HepG2 (cell line): ENCODE measurements around the gene BPIFB6. TPM values are rescaled to one million over a fixed set of nuclear protein-coding genes. Genes with fewer than 3 reads are reported as not detected.

ENCODE experiments used
- ATM ChIP-seq: fragments of 450-650 bp; IDR thresholded peaks from 2 replicates; pipeline ENCODE4 v1.7.1; 2017; ENCODE audit warnings: mild to moderate bottlenecking, borderline replicate concordance
- BRD4 ChIP-seq: sonication (generic); formaldehyde crosslinking; IDR thresholded peaks from 2 replicates; pipeline ENCODE4 v1.4.0; 2020; ENCODE audit warnings: missing genetic modification reagents
- ETV5 ChIP-seq: IDR thresholded peaks from 2 replicates; pipeline ENCODE4 v1.6.1; 2018; ENCODE audit warnings: missing biosample characterization, missing genetic modification reagents, inconsistent platforms, borderline replicate concordance
- HMGXB4 ChIP-seq, 2 experiments: sonication (generic) in 1 of 2; formaldehyde crosslinking in 1 of 2; IDR thresholded peaks; 2 replicates each; pipeline versions ENCODE4 v1.4.0 to v1.6.1; 2018 to 2020; ENCODE audit warnings: missing genetic modification reagents in 2 of 2, borderline replicate concordance in 1 of 2, low read depth in 1 of 2, mild to moderate bottlenecking in 1 of 2, missing biosample characterization in 1 of 2
- HOXA7 ChIP-seq: sonication (generic); formaldehyde crosslinking; IDR thresholded peaks from 2 replicates; pipeline ENCODE4 v1.8.1; 2022; ENCODE audit warnings: mild to moderate bottlenecking, missing genetic modification reagents, moderate library complexity
- MEIS2 ChIP-seq: sonication (generic); formaldehyde crosslinking; IDR thresholded peaks from 2 replicates; pipeline ENCODE4 v1.9.0; 2021; ENCODE audit warnings: mild to moderate bottlenecking, missing genetic modification reagents
- NCOA1 ChIP-seq: sonication (generic); formaldehyde crosslinking; IDR thresholded peaks from 2 replicates; pipeline ENCODE4 v1.9.0; 2021; ENCODE audit warnings: missing genetic modification reagents
- NCOA2 ChIP-seq: sonication (generic); formaldehyde crosslinking; IDR thresholded peaks from 2 replicates; pipeline ENCODE4 v1.8.0; 2022; ENCODE audit warnings: inconsistent platforms
- PTBP1 ChIP-seq: fragments of 200-400 bp; formaldehyde crosslinking; IDR thresholded peaks from 2 replicates; pipeline ENCODE4 v1.6.1; 2018; ENCODE audit warnings: low read length, low read depth; ENCODE audit not compliant: poor library complexity, severe bottlenecking
- SSRP1 ChIP-seq: IDR thresholded peaks from 2 replicates; pipeline ENCODE4 v1.6.1; 2016; ENCODE audit warnings: control low read depth
- STAT5B ChIP-seq: sonication (generic); formaldehyde crosslinking; IDR thresholded peaks from 2 replicates; pipeline ENCODE4 v1.4.0; 2020; ENCODE audit warnings: missing genetic modification reagents
- ZGPAT ChIP-seq: IDR thresholded peaks from 2 replicates; pipeline ENCODE4 v1.6.1; 2016; ENCODE audit warnings: mild to moderate bottlenecking
- ZMAT3 ChIP-seq: sonication (generic); formaldehyde crosslinking; conservative IDR thresholded peaks from 2 replicates; pipeline ENCODE4 v1.7.0; 2021; ENCODE audit warnings: missing genetic modification reagents
- ZNF18 ChIP-seq: sonication (generic); formaldehyde crosslinking; IDR thresholded peaks from 2 replicates; pipeline ENCODE4 v1.8.0; 2022; ENCODE audit warnings: mild to moderate bottlenecking, missing genetic modification reagents; ENCODE audit not compliant: insufficient replicate concordance
- ZNF557 ChIP-seq: sonication (generic); formaldehyde crosslinking; IDR thresholded peaks from 2 replicates; pipeline ENCODE4 v1.4.0; 2020; ENCODE audit warnings: missing genetic modification reagents
- ZNF687 ChIP-seq: sonication (generic); formaldehyde crosslinking; IDR thresholded peaks from 2 replicates; pipeline ENCODE4 v1.5.1; 2020; ENCODE audit warnings: mild to moderate bottlenecking, missing genetic modification reagents, moderate library complexity
- ZNF747 ChIP-seq: sonication (generic); formaldehyde crosslinking; IDR thresholded peaks from 2 replicates; pipeline ENCODE4 v1.8.1; 2023; ENCODE audit warnings: missing genetic modification reagents, mild to moderate bottlenecking, borderline replicate concordance
- ZNF790 ChIP-seq: sonication (generic); formaldehyde crosslinking; IDR thresholded peaks from 2 replicates; pipeline ENCODE4 v1.8.0; 2022; ENCODE audit warnings: missing genetic modification reagents, mild to moderate bottlenecking, borderline replicate concordance
- polyA plus RNA-seq, 8 experiments: library from polyadenylated mRNA; depleted of rRNA in 3 of 8; stranded (reverse) in 7 of 8; unstranded in 1 of 8; fragments of >200 nt; fragmentation: Illumina TruSeq in 4 of 8; extraction: Trizol in 4 of 8; gene quantifications; 2 replicates each; pipeline versions ENCODE4 v1.2.1 to v1.2.3, GENCODE V29; 2011 to 2016; ENCODE audit warnings: low read depth in 4 of 8, missing spikeins in 1 of 8, mixed read lengths in 1 of 8; ENCODE audit not compliant: insufficient read depth in 1 of 8
- total RNA-seq, 5 experiments: library from RNA; depleted of rRNA; stranded (reverse); fragments of >200 nt; fragmentation: Illumina TruSeq; extraction: Trizol; gene quantifications; 2 replicates each; pipeline ENCODE4 v1.2.3, GENCODE V29; 2016; ENCODE audit warnings: low read depth in 1 of 5

Gene BPIFB6
- total and polyA plus RNA-seq, 2 of the 13 experiments (the other 11 are each of a cell fraction or from before 2014, with no cell fraction given): 0.13 to 1.7 TPM

GRCh38 chr20:33026779-33027759 is 4.4 kb upstream of the BPIFB6 start (continued):
- TF ChIP-seq ZNF790: peak; percentile 73; the same call in 1 of the 2 replicates
- TF ChIP-seq ZNF557: 0 out of 2 replicates have a peak, but pooled peaks have one; percentile 6
- TF ChIP-seq PTBP1: peak; percentile 80
- TF ChIP-seq ETV5 (CRISPR knock-in tag): 0 out of 2 replicates have a peak, but pooled peaks have one; percentile 5
- no peak for TF ChIP-seq NCOA1 (CRISPR knock-in tag)
- TF ChIP-seq ZMAT3 (CRISPR knock-in tag): 0 out of 2 replicates have a peak, but pooled peaks have one; percentile 55
- TF ChIP-seq SSRP1 (CRISPR knock-in tag): peak; percentile 88
- no peak for TF ChIP-seq ZNF18 (CRISPR knock-in tag)
- peak; percentile 16; the same call in 1 of the 2 replicates for TF ChIP-seq ZGPAT (CRISPR knock-in tag)
- TF ChIP-seq MEIS2 (CRISPR knock-in tag): 0 out of 2 replicates have a peak, but pooled peaks have one; percentile 34
- 0 out of 4 replicates have a peak, but pooled peaks of 1 of the 2 experiments have one; percentile 29 for TF ChIP-seq HMGXB4 (CRISPR knock-in tag; IDR thresholded peaks at IDR 0.05; ENCODE audit: borderline replicate concordance in 1 of 2, low read depth in 1 of 2)
- TF ChIP-seq STAT5B: 0 out of 2 replicates have a peak, but pooled peaks have one; percentile 13
- TF ChIP-seq NCOA2: peak; percentile 42; the same call in 1 of the 2 replicates
- no peak for TF ChIP-seq ATM
- TF ChIP-seq HOXA7: no peak
- TF ChIP-seq ZNF747 (CRISPR knock-in tag): 0 out of 2 replicates have a peak, but pooled peaks have one; percentile 36
- TF ChIP-seq ZNF687: 0 out of 2 replicates have a peak, but pooled peaks have one; percentile 1
- peak; percentile 63; the same call in 1 of the 2 replicates for TF ChIP-seq BRD4 (CRISPR knock-in tag)
